PFSK-1 (cell line): ENCODE results near the gene HEPACAM.
A peak's percentile ranks its signal among the peaks of the same experiment; 100 is the strongest.

Experiments
- POLR2AphosphoS5 ChIP-seq: IDR thresholded peaks from 2 replicates; pipeline ENCODE4 v1.6.1; 2012; ENCODE audit warnings: low read depth, mild to moderate bottlenecking, control low read depth, low read length, moderate library complexity
- SIN3A ChIP-seq: IDR thresholded peaks from 2 replicates; pipeline ENCODE4 v1.6.1; 2012; ENCODE audit warnings: mild to moderate bottlenecking, low read length, moderate library complexity, borderline replicate concordance; ENCODE audit not compliant: insufficient read depth

DNA sequence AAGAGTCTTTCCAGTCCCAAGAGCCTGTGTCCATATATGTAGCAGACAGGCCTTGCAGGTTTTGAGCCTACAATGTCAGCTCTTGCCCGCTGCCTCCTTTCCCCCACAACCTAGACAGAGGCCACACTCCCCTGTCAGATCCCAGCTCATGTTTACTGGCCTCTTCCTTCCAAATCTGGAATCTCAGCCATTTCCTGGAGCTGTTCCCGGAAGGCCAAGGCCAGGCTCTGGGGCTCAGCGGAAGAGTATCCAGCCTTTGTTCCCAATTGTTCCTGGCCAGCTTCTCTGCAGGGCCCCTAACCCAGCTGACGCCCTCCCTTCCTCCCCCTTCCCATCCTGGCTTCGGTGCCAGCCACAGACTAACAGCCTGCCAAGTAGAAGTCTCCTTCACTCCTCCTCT is 37.1 kb downstream of the HEPACAM start:
- no peak; the same call in 1 of the 2 replicates for TF ChIP-seq SIN3A
- peak; percentile 43; the same call in 1 of the 2 replicates for TF ChIP-seq POLR2AphosphoS5
